ENCODE data around the gene DBI. TPM values are rescaled to one million over a fixed set of nuclear protein-coding genes. Genes with fewer than 3 reads are reported as not detected.

DBI gene
- total and polyA plus RNA-seq, 8 donors: 20.6 to 200 (median 36.3) TPM

DNA sequence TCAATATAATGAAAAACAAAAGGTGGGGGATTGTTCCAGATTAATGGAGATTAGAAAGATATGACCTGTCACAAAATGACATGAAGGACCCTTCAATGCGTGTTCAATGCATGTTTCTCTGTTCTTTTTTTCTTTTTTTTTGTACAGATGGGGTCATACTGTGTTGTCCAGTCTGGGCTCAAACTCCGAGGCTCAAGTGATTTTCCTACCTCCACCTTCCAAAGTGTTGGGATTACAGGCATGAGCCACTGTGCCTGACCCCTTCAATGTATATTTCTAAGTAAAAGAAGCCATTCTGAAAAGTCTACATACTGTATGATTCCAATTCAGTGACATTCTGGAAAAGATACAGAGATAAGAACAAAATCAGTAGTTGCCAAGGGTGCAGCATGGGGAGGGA is 32.9 kb upstream of the DBI start:
- Histone ChIP-seq H3K4me1 (no peaks in the 10 kb centered on the region), H3K9me3 (no peaks in the 10 kb centered on the region), H3K27ac (no peak overlapping the region), H3K4me3 (no peak overlapping the region), H3K36me3 (no peaks in the 10 kb centered on the region), H3K27me3 (no peaks in the 10 kb centered on the region)
- FAIRE-seq (no peak), ATAC-seq (no peak), DNase-seq (no peak)
- WGBS, 2 donors: 95 to 96% methylated on average over 2 of the region's 2 CpGs
- intact Hi-C loops (cut with DNase I): no loop called here
- TF ChIP-seq, protein P1, sequence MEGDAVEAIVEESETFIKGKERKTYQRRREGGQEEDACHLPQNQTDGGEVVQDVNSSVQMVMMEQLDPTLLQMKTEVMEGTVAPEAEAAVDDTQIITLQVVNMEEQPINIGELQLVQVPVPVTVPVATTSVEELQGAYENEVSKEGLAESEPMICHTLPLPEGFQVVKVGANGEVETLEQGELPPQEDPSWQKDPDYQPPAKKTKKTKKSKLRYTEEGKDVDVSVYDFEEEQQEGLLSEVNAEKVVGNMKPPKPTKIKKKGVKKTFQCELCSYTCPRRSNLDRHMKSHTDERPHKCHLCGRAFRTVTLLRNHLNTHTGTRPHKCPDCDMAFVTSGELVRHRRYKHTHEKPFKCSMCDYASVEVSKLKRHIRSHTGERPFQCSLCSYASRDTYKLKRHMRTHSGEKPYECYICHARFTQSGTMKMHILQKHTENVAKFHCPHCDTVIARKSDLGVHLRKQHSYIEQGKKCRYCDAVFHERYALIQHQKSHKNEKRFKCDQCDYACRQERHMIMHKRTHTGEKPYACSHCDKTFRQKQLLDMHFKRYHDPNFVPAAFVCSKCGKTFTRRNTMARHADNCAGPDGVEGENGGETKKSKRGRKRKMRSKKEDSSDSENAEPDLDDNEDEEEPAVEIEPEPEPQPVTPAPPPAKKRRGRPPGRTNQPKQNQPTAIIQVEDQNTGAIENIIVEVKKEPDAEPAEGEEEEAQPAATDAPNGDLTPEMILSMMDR (IDR thresholded peaks at IDR 0.05): no peak

DNA sequence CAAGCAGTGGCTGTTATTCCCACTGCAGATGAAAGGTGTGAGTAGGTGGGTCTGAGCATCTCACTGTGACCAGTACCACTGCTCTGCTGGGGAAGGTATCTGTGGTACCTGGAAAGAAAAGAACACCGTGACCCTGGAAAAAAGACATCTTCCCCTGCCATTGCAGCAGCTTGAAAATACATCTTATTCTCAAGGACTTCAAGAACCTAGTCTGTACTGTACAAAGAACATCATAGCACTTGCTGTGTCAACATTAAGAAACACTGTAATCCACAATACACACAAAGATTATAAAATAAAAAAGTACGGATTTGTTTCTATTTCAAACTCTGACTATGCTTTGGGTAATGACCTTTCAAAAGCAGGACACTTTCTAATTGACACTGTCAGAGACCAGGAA is 29.0 kb upstream of the DBI start:
- H3K27ac ChIP-seq: no peak overlapping the region
- no peaks in the 10 kb centered on the region for H3K9me3 ChIP-seq
- ATAC-seq (no peak), DNase-seq (no peak), FAIRE-seq (no peak)
- no peak overlapping the region for H3K4me3 ChIP-seq
- TF ChIP-seq, protein P1 (IDR thresholded peaks at IDR 0.05): no peak
- intact Hi-C loops (cut with DNase I): no loop called here
- H3K4me1 ChIP-seq: no peaks in the 10 kb centered on the region
- no peaks in the 10 kb centered on the region for H3K27me3 ChIP-seq
- 62 to 66% methylated on average over 2 of the region's 2 CpGs for WGBS, 2 donors
- no peaks in the 10 kb centered on the region for H3K36me3 ChIP-seq

DNA sequence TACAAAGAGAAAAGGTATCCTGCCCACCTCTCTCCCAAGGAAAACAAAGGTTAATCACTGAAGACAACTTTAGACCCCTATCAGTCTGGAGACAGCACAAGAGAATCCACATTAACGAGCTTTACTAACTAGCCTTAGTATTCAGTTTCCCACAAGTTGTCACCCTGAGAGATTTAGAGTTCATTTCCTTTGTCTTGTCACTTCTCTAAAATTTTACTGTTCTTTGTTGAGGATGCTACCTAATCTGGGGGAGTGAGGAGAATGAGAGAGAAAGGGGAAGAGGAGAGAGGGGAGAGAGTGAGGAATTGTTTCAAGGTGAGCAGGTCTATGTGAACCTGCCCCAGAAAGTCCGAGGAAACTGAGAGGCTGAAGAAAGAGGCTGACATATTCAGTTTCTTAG is 28.5 kb upstream of the DBI start:
- Histone ChIP-seq H3K27me3 (no peaks in the 10 kb centered on the region), H3K9me3 (no peaks in the 10 kb centered on the region), H3K27ac (no peak overlapping the region), H3K4me1 (no peaks in the 10 kb centered on the region), H3K36me3 (no peaks in the 10 kb centered on the region), H3K4me3 (no peak overlapping the region)
- FAIRE-seq: no peak
- intact Hi-C loops (cut with DNase I): no loop called here
- DNase-seq: no peak
- TF ChIP-seq, protein P1 (IDR thresholded peaks at IDR 0.05): no peak
- 84 to 94% methylated on average over 2 of the region's 2 CpGs for whole genome bisulfite sequencing, 2 donors
- ATAC-seq: no peak

DNA sequence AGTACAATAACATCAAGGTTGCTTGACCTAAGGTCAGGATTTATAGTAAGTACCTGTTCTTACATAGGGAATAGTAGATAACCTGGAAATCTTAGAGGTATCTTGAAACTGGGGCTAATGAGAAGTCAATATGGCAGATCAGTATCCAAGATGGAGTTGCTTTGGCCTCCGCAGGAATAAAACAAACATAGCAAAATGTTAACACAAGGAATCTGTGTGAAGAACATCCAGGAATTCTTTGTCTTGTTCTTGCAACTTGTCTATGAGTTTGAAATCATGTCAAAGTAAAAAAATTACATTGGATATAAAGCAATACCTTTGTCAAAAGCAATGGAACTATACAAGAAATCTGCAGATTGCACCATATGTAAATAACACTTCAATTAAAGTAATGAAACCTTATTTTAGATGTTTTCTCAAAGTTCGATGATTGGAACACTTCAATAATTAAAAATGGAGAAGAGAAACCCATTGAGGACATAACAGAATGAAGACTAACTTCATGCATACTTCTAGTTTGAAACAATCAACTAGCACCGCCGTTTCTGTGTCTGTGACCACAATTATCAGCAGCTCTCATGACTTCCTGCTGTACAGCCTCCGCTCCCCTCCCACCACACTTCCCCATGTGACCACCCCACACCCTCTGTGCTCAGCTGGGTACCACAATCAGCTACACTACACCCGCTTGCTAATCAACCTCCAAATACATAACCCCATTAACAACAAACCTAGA is 27.8 kb upstream of the DBI start:
- 86 to 89% methylated on average over 6 of the region's 6 CpGs for WGBS, 2 donors
- DNase-seq: peak in 1 of 6 donors; percentile 32
- no peak overlapping the region for H3K4me3 ChIP-seq
- no peaks in the 10 kb centered on the region for H3K27me3 ChIP-seq
- no peak overlapping the region for H3K27ac ChIP-seq
- no peak for FAIRE-seq
- intact Hi-C loops (cut with DNase I): no loop called here
- no peaks in the 10 kb centered on the region for H3K36me3 ChIP-seq
- H3K4me1 ChIP-seq: no peaks in the 10 kb centered on the region
- TF ChIP-seq, protein P1 (IDR thresholded peaks at IDR 0.05): no peak
- H3K9me3 ChIP-seq: no peaks in the 10 kb centered on the region
- peak in 3 of 4 donors; percentile 44 to 75 (median 49) for ATAC-seq

DNA sequence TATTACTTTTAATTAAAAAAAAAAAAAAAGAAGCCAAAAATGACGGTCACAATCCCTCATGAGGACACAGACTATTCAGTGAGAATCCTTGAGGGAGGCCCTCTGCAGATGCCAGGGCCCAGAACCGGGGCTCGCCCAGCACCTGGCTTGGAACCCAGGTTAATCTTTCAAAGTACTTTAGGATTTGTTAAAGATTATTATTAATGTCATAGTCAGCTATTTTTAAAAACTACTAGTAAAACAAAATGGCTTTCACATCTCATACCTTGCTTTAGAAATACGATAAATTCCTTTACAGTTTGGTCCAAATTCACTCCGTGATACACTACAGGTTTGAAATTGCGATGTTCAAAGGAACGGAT is 27.2 kb upstream of the DBI start:
- no peak overlapping the region for H3K27ac ChIP-seq
- ATAC-seq (no peak), FAIRE-seq (no peak), DNase-seq (no peak)
- 96% methylated on average over 7 of the region's 7 CpGs for WGBS, 2 donors
- TF ChIP-seq, protein P1 (IDR thresholded peaks at IDR 0.05): no peak
- no peaks in the 10 kb centered on the region for H3K4me1 ChIP-seq
- no peaks in the 10 kb centered on the region for H3K27me3 ChIP-seq
- H3K4me3 ChIP-seq: no peak overlapping the region
- no peaks in the 10 kb centered on the region for H3K36me3 ChIP-seq
- intact Hi-C loops (cut with DNase I): no loop called here
- H3K9me3 ChIP-seq: no peaks in the 10 kb centered on the region
